HEK293T (cell line): Measurements from ENCODE around the gene KDM6A.

ENCODE experiments used
- CTCF ChIA-PET: fragments of 350-600 bp; formaldehyde crosslinking; extraction: SDS; loops from one replicate; lab custom pipeline; 2021; ENCODE audit warnings: antibody characterized with exemption, inconsistent platforms; lab: Yijun Ruan, JAX
- POLR2A ChIA-PET: fragments of 350-600 bp; formaldehyde crosslinking; extraction: SDS; loops from one replicate; lab custom pipeline; 2020; ENCODE audit warnings: antibody characterized with exemption, inconsistent platforms; lab: Yijun Ruan, JAX
- DNase-seq: peaks from one replicate; pipeline ENCODE4 v3.0.0; 2012; ENCODE audit warnings: mixed read lengths; ENCODE audit errors: extremely low spot score
- ARNT ChIP-seq: fragments of 450-650 bp; IDR thresholded peaks from 2 replicates; pipeline ENCODE4 v1.6.1; 2017; ENCODE audit warnings: mild to moderate bottlenecking
- BHLHE40 ChIP-seq: fragments of 450-650 bp; IDR thresholded peaks from 2 replicates; pipeline ENCODE4 v1.6.1; 2016; ENCODE audit warnings: mild to moderate bottlenecking, moderate library complexity, borderline replicate concordance
- CTBP1 ChIP-seq: fragments of 450-650 bp; IDR thresholded peaks from 2 replicates; pipeline ENCODE4 v1.6.1; 2016; ENCODE audit warnings: borderline replicate concordance
- ELF4 ChIP-seq: fragments of 450-650 bp; IDR thresholded peaks from 2 replicates; pipeline ENCODE4 v1.6.1; 2017; ENCODE audit warnings: antibody characterized with exemption
- FOXA1 ChIP-seq: fragments of 450-650 bp; IDR thresholded peaks from 2 replicates; pipeline ENCODE4 v1.6.1; 2016; ENCODE audit warnings: mild to moderate bottlenecking
- FOXK2 ChIP-seq: fragments of 450-650 bp; IDR thresholded peaks from 2 replicates; pipeline ENCODE4 v1.6.1; 2016; ENCODE audit warnings: mild to moderate bottlenecking
- FOXM1 ChIP-seq: fragments of 450-650 bp; IDR thresholded peaks from 2 replicates; pipeline ENCODE4 v1.6.1; 2017; ENCODE audit warnings: mild to moderate bottlenecking, borderline replicate concordance
- HDGF ChIP-seq: fragments of 450-650 bp; IDR thresholded peaks from 2 replicates; pipeline ENCODE4 v1.6.1; 2017; ENCODE audit warnings: antibody characterized with exemption, borderline replicate concordance
- L3MBTL2 ChIP-seq: fragments of 450-650 bp; conservative IDR thresholded peaks from 2 replicates; pipeline ENCODE4 v1.6.1; 2016; ENCODE audit warnings: mild to moderate bottlenecking
- LEF1 ChIP-seq: fragments of 450-650 bp; IDR thresholded peaks from 2 replicates; pipeline ENCODE4 v1.6.1; 2017; ENCODE audit warnings: mild to moderate bottlenecking, borderline replicate concordance
- NFRKB ChIP-seq: fragments of 450-650 bp; IDR thresholded peaks from 2 replicates; pipeline ENCODE4 v1.6.1; 2016; ENCODE audit warnings: mild to moderate bottlenecking, moderate library complexity
- SP1 ChIP-seq: fragments of 450-650 bp; IDR thresholded peaks from 2 replicates; pipeline ENCODE4 v1.6.1; 2017
- SUZ12 ChIP-seq: fragments of 450-650 bp; IDR thresholded peaks from 2 replicates; pipeline ENCODE4 v1.6.1; 2016; ENCODE audit warnings: mild to moderate bottlenecking
- TARDBP ChIP-seq: fragments of 450-650 bp; IDR thresholded peaks from 2 replicates; pipeline ENCODE4 v1.6.1; 2016
- ZNF384 ChIP-seq: fragments of 450-650 bp; IDR thresholded peaks from 2 replicates; pipeline ENCODE4 v1.6.1; 2016
- TF ChIP-seq, protein P1 (sequence below): fragments of 450-650 bp; IDR thresholded peaks from 2 replicates; pipeline ENCODE4 v1.6.1; 2016

KDM6A gene

GRCh38 chrX:44978976-44979375 lies 106.0 kb downstream of the KDM6A start:
- ChIA-PET CTCF (no interaction called here), POLR2A (no interaction called here)
- TF ChIP-seq ARNT (no peak), BHLHE40 (no peak), FOXK2 (no peak)
- TF ChIP-seq, protein P1, sequence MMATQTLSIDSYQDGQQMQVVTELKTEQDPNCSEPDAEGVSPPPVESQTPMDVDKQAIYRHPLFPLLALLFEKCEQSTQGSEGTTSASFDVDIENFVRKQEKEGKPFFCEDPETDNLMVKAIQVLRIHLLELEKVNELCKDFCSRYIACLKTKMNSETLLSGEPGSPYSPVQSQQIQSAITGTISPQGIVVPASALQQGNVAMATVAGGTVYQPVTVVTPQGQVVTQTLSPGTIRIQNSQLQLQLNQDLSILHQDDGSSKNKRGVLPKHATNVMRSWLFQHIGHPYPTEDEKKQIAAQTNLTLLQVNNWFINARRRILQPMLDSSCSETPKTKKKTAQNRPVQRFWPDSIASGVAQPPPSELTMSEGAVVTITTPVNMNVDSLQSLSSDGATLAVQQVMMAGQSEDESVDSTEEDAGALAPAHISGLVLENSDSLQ = no peak
- no peak for DNase-seq

DNA sequence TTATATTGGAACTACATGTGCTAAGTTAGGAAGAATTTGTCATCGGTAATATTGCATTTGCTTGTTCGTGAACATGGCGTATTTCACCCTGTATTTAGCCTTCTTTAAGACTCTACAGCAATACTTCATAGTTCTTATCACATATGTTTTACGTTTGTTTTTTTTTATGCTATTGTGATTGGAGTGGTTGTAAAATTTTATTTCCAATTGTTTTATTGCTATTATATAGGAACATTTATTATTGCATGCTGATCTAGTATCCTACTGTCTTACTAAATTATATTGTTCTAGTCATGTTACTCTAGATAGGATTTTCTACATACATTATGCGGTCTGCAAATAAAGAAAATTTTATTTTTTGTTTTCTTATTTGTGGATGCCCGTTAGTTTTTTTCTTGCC lies 107.4 kb downstream of the KDM6A start:
- no peak for TF ChIP-seq FOXK2
- no peak for DNase-seq
- POLR2A ChIA-PET = no interaction called here
- CTCF ChIA-PET = no interaction called here

GRCh38 chrX:44980883-44981282 lies 107.9 kb downstream of the KDM6A start:
- CTCF ChIA-PET = interaction anchor here (1.0 kb wide), 1 partner anchor 46 kb away, joined by 5 read pairs; no protein-coding TSS in a partner anchor
- TF ChIP-seq NFRKB (no peak), BHLHE40 (no peak), FOXA1 (no peak), ELF4 (no peak), LEF1 (no peak), ARNT (no peak), L3MBTL2 (no peak), HDGF (no peak), FOXK2 (no peak), FOXM1 (no peak), SUZ12 (no peak), SP1 (no peak), TARDBP (no peak), CTBP1 (no peak), ZNF384 (no peak)
- TF ChIP-seq, protein P1 = no peak
- no peak for DNase-seq
- POLR2A ChIA-PET = no interaction called here

GRCh38 chrX:44989995-44990770 lies 117.2 kb downstream of the KDM6A start:
- CTCF ChIA-PET = no interaction called here
- no peak for DNase-seq
- POLR2A ChIA-PET = no interaction called here
- TF ChIP-seq LEF1 = no peak
- no peak for TF ChIP-seq TARDBP
- TF ChIP-seq, protein P1 = no peak
- TF ChIP-seq ELF4 = no peak
- no peak for TF ChIP-seq SUZ12
- no peak for TF ChIP-seq NFRKB
- TF ChIP-seq BHLHE40 = no peak
- no peak for TF ChIP-seq FOXA1
- no peak for TF ChIP-seq ZNF384
- TF ChIP-seq L3MBTL2 = no peak
- TF ChIP-seq SP1 = no peak
- TF ChIP-seq HDGF = no peak
- TF ChIP-seq FOXM1 = no peak
- no peak for TF ChIP-seq FOXK2
- TF ChIP-seq CTBP1 = no peak
- TF ChIP-seq ARNT = no peak

DNA sequence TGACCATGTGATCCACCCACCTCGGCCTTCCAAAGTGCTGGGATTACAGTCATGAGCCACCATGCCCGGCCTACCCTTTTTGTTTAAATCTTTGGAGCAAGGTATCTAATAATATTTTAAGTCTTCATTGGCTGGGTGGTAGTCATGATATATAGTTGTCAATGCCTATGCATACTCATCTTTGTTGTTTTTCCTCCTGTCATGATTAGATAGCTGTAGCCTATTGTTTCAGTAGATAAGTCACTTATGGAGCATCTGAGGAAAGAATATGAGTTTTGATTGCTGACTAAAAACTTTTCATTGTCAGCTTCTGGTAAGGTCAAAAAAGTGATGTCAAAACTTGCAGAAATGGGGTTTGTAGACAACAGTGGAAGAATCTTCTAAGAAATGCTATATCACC lies 119.8 kb downstream of the KDM6A start:
- CTCF ChIA-PET = no interaction called here
- TF ChIP-seq, protein P1 = no peak
- TF ChIP-seq FOXM1 (no peak), ELF4 (no peak), BHLHE40 (no peak), L3MBTL2 (no peak), HDGF (no peak), TARDBP (no peak), FOXK2 (no peak), NFRKB (no peak), ZNF384 (no peak), LEF1 (no peak), FOXA1 (no peak), ARNT (no peak), SP1 (no peak), SUZ12 (no peak), CTBP1 (no peak)
- no peak for DNase-seq
- POLR2A ChIA-PET = no interaction called here

- no peak for DNase-seq
- TF ChIP-seq CTBP1 (no peak), BHLHE40 (no peak), SP1 (no peak), L3MBTL2 (no peak), NFRKB (no peak)
- TF ChIP-seq, protein P1 = no peak
- CTCF ChIA-PET = no interaction called here
- POLR2A ChIA-PET = no interaction called here
These were observed 123.3 kb downstream of the KDM6A start for GRCh38 chrX:44996277-44996676.
